Body of pancreas (tissue), 4 donors: ENCODE measurements around the gene CKMT2.

Source experiments
- CTCF ChIP-seq, 7 experiments: fragments of 450-650 bp in 4 of 7; fragments of 200-600 bp in 3 of 7; sonication (generic) in 3 of 7; IDR thresholded peaks; one replicate each; pipeline ENCODE4 v1.5.1; 2016 to 2019; ENCODE audit warnings: antibody characterized with exemption in 7 of 7
- POLR2A ChIP-seq, 3 donors: fragments of 450-650 bp; IDR thresholded peaks; one replicate each; pipeline ENCODE4 v1.6.1; 2016; ENCODE audit warnings: antibody characterized with exemption in 3 of 3, mild to moderate bottlenecking in 2 of 3

GRCh38 chr5:81234299-81234698 is 1.2 kb downstream of the CKMT2 start:
- no peak for TF ChIP-seq CTCF (IDR thresholded peaks at IDR 0.05)
- no peak for TF ChIP-seq POLR2A (IDR thresholded peaks at IDR 0.05)
